Activated CD4-positive, alpha-beta T cell treated with anti-CD3 and anti-CD28 coated beads, Interleukin-2, amount 50 U/mL, for 4 hours (primary cell): ENCODE results near the gene POU3F1.
A peak's percentile ranks its signal among the peaks of the same experiment; 100 is the strongest.

Experiments used
- DNase-seq, 2 experiments: peaks; one replicate each; pipeline ENCODE4 v3.0.0-alpha.2; 2020

The POU3F1 gene

DNA sequence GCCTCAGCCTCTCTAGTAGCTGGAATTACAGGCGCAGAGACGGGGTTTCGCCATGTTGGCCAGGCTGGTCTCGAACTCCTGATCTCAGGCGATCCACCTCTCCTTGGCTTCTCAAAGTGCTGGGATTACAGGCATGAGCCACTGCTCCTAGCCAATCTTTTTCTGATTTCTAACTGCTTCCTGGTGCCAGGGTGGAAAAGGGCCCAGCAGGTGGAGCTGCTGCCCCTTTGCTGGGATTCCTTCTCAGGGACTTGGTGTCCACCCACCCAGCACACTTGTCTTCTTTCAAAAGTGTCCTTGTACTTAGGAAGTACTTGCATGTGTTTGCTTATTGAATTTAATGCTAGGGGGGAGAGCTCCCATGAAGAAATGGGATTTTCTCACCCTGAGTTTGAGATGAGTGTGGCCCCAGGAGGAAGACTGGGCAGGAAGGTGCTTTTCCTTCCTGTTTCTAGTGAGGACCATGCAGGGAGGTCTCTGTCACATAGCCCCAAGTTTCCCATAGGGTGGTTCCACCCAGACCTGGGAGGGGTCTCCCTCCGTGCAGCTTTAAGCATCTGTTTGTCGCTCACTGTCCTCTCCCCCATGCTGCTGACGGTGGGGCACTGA is 19.9 kb downstream of the POU3F1 start:
- DNase-seq, result no peak

DNA sequence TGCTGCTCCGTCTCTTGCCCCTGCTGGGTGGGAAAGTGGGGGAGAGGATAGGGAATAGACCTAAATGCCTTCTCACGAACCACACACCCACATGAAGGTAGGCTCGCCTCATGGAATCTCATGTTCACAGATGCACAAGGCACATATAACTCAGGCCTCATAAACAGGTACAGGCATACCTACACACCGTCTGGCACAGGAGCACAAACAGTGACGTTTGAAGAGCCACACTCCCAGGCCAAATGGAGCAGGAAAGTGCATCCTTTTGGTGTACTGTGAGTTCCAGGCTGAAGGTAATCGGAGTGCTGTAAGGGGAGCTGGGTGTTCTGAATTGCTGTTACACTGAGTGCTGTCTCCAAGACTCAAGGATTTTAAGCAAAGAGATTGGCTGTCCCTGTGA is 20.9 kb downstream of the POU3F1 start:
- no peak for DNase-seq

- no peak for DNase-seq
Observed at GRCh38 chr1:38025233-38025632, 21.4 kb downstream of the POU3F1 start.

- no peak for DNase-seq
Observed at GRCh38 chr1:38022810-38023209, 23.8 kb downstream of the POU3F1 start.

DNA sequence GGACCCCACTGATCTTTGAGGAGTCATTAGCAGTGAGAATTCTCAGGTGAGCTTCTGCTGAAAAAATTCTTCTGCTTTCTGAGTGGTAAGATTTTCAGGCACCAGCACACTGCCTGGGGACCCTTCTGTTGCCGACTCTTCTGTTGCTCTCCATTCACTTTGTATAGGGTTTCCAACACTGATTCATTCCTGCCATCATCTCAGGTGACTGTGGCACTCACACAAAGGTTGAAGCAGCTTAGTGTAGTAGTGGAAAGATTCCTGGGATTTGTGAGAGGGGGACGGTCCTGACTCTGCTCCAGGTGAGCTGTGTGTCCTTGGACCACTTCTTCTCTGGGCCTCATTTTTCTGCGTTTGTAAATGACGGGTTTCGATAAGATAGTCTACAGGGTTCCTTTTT is 24.6 kb downstream of the POU3F1 start:
- DNase-seq, result no peak

- DNase-seq, result no peak
Observed at GRCh38 chr1:38020396-38020795, 26.2 kb downstream of the POU3F1 start.

DNA sequence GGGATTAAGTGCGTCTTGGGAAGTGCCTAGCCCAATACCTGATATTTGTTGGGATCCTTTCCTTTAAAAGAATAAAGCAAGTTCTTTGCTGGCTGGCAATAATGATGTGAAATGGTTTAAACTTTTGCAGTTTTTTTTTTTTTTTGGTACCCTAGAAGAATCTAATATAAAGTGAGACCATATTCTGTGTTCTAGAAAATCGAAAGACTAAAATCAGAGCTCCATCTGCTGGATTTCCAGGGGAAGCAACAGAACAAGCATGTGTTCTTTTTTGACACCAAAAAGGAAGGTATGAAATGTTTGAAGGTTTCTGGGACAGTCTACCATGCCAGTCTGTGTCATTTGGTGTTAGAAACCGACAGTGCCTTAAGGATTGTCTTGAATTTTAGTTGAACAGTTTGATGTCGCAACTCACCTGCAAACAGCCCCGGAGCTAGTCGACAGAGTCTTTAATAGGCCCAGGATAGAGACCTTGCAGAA is 27.7 kb downstream of the POU3F1 start:
- DNase-seq, result no peak

DNA sequence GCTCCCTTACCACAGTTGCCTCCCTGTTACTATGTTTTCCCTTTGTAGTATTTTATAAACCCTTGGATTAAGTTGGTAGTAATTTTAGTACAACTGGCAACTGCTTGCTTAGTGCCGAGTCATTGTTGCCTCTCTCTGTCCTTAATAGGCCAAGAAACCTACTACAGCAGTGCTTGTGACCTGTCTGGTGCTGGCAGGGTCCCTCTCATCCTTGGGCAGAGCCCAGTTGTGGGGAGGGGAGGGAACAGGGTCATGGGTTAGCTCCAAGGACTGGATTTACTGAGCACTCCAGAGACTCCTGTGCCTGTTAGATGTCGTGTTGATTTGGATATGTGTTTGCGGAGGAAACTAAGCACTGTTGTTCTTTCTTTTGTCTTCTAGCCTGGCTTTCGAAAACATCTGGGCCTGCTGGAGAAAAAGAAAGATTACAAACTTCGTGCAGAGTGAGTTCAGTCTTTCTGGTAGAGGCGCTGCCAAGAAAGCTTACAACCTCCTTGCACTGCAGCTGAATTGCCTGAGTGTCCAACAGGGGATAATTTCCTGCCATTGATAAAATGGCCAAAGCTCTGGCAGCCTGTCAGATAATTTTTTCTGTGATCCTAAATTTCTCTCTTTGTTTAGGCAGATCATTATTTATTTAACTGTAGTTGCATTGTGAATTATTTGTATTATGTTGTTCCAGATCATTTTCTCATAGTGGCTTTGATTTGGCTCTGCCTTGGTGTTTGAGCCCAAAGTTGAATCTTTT is 30.4 kb downstream of the POU3F1 start:
- DNase-seq, result no peak

DNA sequence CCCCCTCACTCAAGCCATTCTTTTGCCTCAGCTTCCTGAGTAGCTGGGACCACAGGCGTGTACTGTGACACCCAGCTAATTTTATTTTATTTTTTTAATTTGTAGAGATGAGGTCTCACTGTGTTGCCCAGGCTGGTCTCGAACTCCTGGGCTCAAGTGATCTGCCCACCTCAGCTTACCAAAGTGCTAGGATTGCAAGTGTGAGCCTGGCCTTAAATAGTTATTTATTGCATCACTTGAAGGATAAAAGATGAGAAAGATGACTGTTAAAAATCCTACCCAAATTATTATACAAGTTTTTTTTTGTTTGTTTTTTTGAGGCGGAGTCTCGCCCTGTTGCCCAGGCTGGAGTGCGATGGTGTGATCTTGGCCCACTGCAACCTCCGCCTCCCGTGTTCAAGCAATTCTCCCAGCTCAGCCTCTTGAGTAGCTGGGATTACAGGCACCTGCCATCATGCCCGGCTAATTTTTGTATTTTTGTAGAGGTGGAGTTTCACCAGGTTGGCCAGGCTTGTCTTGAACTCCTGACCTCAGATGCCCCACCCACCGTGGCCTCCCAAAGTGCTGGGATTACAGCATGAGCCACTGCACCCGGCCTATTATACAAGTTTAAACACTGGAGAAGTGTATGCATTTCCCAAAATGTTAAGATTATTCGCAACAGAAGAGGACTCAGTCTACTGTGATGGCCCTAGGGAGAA is 31.7 kb downstream of the POU3F1 start:
- DNase-seq, result no peak

DNA sequence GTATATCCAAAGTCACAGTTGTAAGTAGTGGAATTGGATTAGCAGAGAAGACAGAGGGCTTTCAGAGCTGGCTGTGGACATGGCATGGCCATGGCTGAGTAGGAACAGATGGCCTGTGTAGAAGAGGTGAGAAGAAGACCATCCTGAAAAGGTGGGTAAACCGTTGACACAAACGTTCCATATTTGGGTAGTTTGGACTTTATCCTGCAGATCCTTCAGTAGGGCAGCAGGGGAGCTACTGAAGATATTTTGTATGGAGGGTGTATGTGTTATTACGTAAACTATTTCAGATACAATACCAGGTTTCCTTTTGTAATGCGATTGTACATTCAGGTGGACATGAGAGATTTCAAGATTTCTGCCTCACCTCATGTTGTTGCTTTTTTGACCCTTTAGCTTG is 32.4 kb downstream of the POU3F1 start:
- no peak for DNase-seq

DNA sequence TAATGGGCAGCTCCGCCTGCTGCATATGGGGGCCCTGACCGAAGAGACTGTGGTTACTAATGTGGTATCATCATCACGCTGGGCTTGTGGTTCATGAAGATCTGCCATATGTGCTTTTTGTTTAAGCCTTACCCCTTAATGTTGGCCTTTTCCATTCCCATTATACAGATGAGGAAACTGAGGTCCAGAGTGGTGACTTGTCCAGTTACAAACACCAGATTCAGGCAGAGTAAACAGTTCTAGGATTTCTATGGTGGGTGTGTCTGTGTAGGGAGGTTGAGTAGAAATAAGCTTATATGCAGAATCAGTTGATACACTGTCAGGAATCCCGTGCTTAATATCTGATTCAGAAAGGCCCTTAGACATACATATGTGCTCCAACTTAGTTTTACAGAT is 33.4 kb downstream of the POU3F1 start:
- no peak for DNase-seq

- peak; percentile 85 to 89 for DNase-seq
Observed at GRCh38 chr1:38012363-38013226, 34.0 kb downstream of the POU3F1 start, which contains the start of gene UTP11. Gene UTP11 (plus strand): TSS chr1:38012734. CDS start chr1:38012803, 69 bp downstream.

GRCh38 chr1:38009841-38010180 is 36.8 kb downstream of the POU3F1 start:
- DNase-seq, result no peak

DNA sequence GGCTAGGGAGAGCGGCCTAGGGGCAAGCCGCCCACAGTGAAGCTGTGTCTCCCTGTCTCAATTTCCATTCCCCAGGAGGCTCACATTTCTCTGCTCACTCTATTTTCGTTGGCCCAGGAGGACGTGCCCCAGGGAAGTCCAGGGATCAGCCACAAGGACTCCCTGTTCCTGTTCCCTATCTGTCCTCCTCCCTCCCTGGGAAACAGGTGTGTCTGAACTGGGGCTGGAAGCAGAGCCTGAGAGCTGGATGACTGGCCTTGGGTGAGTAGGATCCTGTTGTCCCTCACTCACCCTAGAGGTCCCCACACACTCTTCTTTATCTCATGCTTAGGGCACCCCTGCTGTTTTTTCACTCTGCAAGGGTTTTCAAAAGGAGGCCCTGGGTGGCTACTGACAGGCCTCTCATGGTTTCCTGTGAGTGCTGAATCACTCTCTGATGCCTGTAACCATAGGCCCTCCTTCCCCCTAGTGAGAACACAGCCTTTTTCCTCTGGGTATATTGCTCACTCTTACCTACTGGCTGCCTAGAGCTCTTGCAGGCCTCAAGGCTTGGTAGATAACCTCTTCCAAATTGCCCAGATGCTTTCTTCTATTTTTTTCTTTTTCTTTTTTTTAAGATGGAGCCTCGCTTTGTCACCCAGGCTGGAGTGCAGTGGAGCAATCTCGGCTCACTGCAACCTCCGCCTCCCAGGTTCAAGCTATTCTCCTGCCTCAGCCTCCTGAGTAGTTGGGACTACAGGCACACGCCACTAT is 37.3 kb downstream of the POU3F1 start:
- peak in 1 of 2 experiments; percentile 40 for DNase-seq

DNA sequence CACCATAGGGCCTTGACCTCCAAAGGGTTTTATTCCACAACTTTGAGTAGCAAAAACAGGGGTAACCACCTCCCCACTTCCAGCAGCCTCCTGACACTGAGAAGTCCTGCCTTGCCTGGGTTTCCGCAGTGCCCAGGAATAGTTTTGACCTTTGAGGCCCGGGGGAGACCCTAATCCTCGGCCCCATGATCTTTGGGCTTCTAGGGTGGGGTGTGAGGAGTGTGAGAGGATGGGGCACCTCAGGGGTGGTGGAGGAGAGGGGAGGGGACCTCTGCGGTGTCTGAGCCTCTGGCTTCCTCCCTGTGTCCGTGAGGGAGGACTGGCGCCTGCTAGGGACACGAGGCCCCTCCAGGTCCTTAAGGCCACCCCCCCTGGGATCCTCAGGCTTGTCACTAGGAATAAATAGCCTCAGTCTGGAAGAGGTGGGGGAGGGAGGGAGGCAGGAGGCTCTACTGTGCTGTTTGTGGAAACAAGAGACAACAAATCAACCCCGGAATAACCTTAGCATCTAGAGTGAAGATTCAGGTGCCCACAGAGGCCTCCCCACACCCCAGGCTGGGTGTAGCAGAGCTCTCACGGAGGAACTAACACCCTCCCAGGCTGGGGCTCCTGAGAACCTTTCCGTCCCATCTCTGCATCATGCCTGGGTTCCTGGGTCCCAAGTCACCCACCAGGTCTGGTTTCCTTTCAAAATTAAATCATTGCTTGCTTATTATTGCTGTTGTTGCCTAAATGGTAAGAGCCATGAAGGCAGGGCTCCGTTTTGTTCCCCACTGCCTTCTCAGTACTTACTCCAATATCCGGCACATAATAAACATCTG is 40.4 kb downstream of the POU3F1 start:
- no peak for DNase-seq

DNA sequence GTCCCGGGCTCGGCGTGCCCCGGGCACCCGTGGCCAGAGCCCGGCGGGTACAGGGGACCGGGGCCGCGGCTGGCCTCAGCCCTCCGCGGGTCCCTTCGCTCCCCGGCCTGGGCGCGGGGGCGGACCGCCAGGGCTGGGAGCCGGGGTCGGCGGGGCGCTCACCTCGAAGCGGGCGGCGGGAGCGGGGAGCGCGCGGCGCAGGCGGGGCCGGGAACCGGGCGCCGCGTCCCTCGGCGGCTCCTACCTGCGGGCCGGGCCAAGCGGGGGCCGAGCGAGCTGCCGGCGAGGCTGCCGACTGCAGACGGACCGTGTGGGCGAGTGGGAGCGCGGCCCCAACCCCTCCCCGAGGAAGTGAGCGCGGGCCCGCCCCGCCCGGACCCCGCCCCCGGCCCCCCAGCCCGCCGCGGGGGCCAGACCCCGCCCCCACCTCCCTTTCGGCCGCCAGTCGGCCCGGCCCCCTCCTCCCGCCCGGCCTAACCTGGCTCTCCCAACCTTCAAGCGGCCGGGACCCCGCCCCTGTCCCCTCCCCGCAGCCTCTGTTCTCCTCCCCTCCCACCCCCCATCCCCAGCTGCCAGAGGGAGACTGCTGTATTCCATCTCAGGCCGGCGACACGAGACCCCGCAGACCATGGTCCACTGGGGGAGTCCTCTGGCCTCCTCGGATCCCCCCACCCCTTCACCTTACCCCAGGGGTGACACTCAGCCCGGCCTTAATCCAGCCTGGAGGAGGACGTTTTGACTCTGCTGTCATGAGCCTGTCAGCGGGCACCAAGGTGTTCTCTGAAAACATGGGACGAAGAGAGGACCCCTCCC is 41.2 kb downstream of the POU3F1 start, which contains the start of gene FHL3:
TSS of gene FHL3 (minus strand) at position 320 of the 813 bp plus-strand sequence. CDS start 6,102 bp downstream, outside the sequence.
- no peak for DNase-seq

DNA sequence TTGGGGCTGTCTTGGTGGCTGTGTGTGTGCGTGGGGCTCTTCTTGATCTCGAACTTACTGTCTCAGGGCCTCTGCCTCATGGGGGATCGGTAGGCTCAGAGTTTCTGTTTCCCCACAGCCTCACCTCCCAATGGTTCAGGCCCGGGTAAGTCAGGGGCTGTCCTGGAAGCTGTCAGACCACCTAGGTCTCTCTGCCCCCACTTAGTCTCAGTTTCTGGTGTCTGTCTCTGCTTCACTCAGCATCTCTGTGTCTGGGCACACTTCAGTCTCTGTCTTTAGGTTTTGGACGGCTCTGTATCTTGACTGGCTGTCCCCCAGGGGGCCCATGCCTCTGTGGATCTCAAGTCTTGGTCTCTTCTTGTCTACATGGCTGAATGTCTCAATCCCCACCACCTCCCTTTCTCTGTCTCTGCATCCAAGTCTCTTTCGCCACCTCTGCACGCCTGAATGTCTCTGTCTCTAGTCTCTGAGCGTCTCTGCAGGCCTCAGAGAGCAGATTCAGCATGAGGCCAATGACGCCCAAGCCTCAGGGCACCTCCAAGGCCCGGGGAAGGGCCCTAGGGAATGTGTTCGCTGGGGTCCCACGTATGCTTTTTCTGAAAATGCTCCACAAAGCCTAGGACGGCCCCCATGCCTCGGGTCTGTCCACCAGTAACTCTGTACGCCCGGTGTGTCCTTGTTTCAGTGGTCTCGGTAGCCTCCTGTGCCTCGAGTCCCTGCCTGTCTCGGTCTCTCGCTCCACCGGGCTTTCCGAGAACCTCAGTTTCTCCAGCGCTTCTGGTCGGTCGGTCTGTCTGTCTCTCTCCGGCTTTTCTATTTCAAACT is 42.1 kb downstream of the POU3F1 start:
- DNase-seq, result no peak

GRCh38 chr1:38003261-38004250 is 43.0 kb downstream of the POU3F1 start:
- DNase-seq, result no peak
